ENCODE data around the gene ATG14.

Gene ATG14

DNA sequence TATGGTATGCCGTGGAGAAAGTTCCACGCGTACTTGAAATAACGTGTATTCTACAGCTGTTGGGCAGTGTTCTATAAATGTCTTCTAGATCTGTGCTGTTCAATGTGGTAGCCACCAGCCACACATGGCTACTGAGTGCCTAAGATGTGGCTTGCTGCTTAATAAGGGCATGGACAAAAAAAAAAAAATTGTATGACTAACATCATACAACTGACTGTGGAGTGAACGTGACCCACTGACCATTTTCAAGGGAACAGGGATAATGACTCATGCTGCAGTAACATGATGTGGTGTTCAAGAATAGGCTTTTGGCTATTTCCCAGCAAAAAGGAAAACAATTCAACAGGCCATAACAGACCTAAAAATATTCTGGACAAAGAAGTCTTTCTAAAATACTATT, 13.0 kb downstream of the ATG14 start:
- Histone ChIP-seq H3K9ac (no peak overlapping the region), H3K9me3 (ENCODE audit: control insufficient read depth, low read length) (no peaks in the 10 kb centered on the region), H3K79me2 (peaks cover 13% of the 10 kb centered on the region), H2AFZ (no peak overlapping the region), H3K4me3 (ENCODE audit: low read depth, low read length) (no peak overlapping the region), H3K4me1 (no peaks in the 10 kb centered on the region), H3K4me2 (ENCODE audit: low read length) (no peak overlapping the region), H3K27me3 (ENCODE audit: control insufficient read depth, insufficient read depth, low read length) (no peaks in the 10 kb centered on the region), H3K27ac (no peak overlapping the region), H3K36me3 (ENCODE audit: control insufficient read depth, insufficient read depth, low read length) (no peaks in the 10 kb centered on the region)
- TF ChIP-seq, protein P1, sequence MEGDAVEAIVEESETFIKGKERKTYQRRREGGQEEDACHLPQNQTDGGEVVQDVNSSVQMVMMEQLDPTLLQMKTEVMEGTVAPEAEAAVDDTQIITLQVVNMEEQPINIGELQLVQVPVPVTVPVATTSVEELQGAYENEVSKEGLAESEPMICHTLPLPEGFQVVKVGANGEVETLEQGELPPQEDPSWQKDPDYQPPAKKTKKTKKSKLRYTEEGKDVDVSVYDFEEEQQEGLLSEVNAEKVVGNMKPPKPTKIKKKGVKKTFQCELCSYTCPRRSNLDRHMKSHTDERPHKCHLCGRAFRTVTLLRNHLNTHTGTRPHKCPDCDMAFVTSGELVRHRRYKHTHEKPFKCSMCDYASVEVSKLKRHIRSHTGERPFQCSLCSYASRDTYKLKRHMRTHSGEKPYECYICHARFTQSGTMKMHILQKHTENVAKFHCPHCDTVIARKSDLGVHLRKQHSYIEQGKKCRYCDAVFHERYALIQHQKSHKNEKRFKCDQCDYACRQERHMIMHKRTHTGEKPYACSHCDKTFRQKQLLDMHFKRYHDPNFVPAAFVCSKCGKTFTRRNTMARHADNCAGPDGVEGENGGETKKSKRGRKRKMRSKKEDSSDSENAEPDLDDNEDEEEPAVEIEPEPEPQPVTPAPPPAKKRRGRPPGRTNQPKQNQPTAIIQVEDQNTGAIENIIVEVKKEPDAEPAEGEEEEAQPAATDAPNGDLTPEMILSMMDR (IDR thresholded peaks at IDR 0.05), result no peak

DNA sequence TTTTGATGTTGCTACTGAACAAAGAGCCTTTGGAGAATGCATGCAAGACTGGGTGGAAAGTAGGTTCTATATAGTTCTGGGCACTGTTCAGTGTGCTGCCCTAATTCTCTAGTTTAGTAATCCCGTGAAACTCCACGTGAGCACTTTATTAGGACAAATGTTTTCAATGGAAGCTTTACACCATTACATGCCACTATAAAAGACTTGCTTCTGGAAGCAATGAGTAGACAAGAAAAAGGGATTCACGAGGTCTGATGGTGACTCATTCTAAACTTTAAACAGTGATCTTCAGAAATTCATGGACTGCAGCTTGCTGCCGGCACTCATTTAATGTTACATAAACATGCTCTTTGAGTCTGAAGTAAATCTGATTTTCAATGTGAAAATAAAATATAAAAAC, 22.3 kb downstream of the ATG14 start:
- Histone ChIP-seq H3K79me2 (peaks cover 3% of the 10 kb centered on the region), H2AFZ (no peak overlapping the region), H3K9me3 (ENCODE audit: control insufficient read depth, low read length) (no peaks in the 10 kb centered on the region), H3K4me2 (ENCODE audit: low read length) (no peak overlapping the region), H3K4me3 (ENCODE audit: low read depth, low read length) (no peak overlapping the region), H3K4me1 (no peaks in the 10 kb centered on the region), H3K9ac (no peak overlapping the region), H3K27me3 (ENCODE audit: control insufficient read depth, insufficient read depth, low read length) (no peaks in the 10 kb centered on the region), H3K36me3 (ENCODE audit: control insufficient read depth, insufficient read depth, low read length) (no peaks in the 10 kb centered on the region), H3K27ac (no peak overlapping the region)
- TF ChIP-seq, protein P1 (IDR thresholded peaks at IDR 0.05), result no peak

DNA sequence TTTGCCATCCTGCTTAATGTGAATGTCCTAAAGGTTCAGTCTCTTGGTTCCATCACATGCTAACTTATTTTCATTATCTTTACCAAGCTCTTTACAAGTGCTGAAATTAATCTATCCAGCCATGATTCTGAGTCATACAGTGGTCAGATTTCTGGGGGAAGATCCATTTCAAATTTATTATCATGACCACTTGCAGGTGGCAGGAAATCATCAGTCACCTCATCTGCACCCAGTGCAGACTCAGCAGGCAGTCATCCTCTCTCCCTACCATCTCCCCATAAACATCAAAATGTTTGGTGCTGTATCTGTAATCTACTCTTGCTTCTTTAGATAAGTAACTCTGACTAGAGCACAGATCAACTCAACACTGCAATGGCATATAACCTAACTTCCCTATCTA, 23.5 kb downstream of the ATG14 start:
- Histone ChIP-seq H3K4me3 (ENCODE audit: low read depth, low read length) (no peak overlapping the region), H2AFZ (no peak overlapping the region), H3K27ac (no peak overlapping the region), H3K9ac (no peak overlapping the region), H3K36me3 (ENCODE audit: control insufficient read depth, insufficient read depth, low read length) (no peaks in the 10 kb centered on the region), H3K4me1 (no peaks in the 10 kb centered on the region), H3K27me3 (ENCODE audit: control insufficient read depth, insufficient read depth, low read length) (no peaks in the 10 kb centered on the region), H3K79me2 (peaks cover 3% of the 10 kb centered on the region), H3K4me2 (ENCODE audit: low read length) (no peak overlapping the region), H3K9me3 (ENCODE audit: control insufficient read depth, low read length) (no peaks in the 10 kb centered on the region)
- TF ChIP-seq, protein P1 (IDR thresholded peaks at IDR 0.05), result no peak

DNA sequence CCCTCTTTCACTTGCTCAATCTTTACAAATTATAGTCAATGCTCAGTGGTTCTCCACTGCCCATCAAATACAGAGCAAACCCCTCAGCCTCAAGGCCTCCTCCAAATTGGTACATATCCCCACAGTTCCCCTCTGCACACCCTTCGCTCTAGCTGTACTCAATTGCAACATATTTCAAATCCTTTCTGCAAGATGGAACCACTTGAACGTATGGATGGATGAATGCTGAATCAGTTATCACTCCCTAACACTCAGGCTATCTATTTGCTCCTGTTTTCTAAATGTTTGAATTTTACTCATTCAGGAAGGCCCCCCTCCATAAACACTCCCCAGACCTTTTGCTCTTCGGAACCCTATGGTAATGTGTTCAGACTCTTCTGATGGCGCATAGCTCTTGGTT, 24.5 kb downstream of the ATG14 start:
- TF ChIP-seq, protein P1 (IDR thresholded peaks at IDR 0.05), result no peak
- Histone ChIP-seq H3K36me3 (ENCODE audit: control insufficient read depth, insufficient read depth, low read length) (no peaks in the 10 kb centered on the region), H3K79me2 (peaks cover 2% of the 10 kb centered on the region), H2AFZ (no peak overlapping the region), H3K4me3 (ENCODE audit: low read depth, low read length) (no peak overlapping the region), H3K9me3 (ENCODE audit: control insufficient read depth, low read length) (no peaks in the 10 kb centered on the region), H3K9ac (no peak overlapping the region), H3K4me2 (ENCODE audit: low read length) (no peak overlapping the region), H3K27me3 (ENCODE audit: control insufficient read depth, insufficient read depth, low read length) (no peaks in the 10 kb centered on the region), H3K4me1 (no peaks in the 10 kb centered on the region), H3K27ac (no peak overlapping the region)

DNA sequence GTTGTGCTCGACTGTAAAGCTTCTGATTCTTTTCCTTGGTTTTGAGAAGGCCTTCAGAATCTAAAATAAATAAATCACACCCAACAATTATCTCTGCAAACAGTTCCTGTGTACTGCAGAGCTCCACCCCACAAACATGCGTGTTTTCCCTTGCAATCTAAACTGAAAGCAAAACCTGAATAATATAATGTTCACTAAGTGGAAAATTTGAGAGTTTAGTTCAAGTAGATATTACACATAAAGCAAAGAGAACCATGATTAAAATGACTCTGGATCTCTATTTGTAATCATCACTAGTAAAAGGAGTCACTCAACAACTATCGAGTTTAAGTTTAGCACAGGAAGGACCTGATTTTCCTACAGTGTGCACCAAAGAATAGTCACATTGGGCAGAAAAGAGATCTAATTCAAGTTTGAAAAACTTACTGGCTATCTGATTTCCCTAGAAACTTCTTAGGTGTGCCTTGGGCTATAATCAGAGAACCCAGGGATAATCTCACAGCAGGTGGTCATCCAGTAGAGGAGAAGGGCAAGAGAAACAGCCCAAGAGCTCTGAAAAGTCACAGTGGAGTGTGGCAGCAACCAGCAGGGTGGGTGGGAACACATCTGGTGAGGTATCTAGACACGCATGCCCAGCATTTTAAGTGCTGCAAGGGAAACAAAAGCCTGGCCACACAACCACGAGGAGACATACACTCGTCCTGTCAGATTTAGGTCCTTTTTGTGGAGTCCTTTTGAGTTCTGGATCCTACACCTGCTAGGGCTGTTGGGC, 25.4 kb downstream of the ATG14 start:
- TF ChIP-seq, protein P1 (IDR thresholded peaks at IDR 0.05), result no peak
- no peak overlapping the region for H3K27ac ChIP-seq
- no peaks in the 10 kb centered on the region for H3K27me3 ChIP-seq (ENCODE audit: control insufficient read depth, insufficient read depth, low read length)
- no peak overlapping the region for H2AFZ ChIP-seq
- no peaks in the 10 kb centered on the region for H3K36me3 ChIP-seq (ENCODE audit: control insufficient read depth, insufficient read depth, low read length)
- no peak overlapping the region for H3K9ac ChIP-seq
- H3K79me2 ChIP-seq, result no peaks in the 10 kb centered on the region
- H3K9me3 ChIP-seq (ENCODE audit: control insufficient read depth, low read length), result no peaks in the 10 kb centered on the region
- H3K4me2 ChIP-seq (ENCODE audit: low read length), result no peak overlapping the region
- H3K4me3 ChIP-seq (ENCODE audit: low read depth, low read length), result no peak overlapping the region
- H3K4me1 ChIP-seq, result no peaks in the 10 kb centered on the region
